ENCODE results near the gene MTMR1.
A peak's percentile ranks its signal among the peaks of the same experiment; 100 is the strongest.

MTMR1 gene

GRCh38 chrX:150697641-150698040 lies 4.4 kb downstream of the MTMR1 start:
- peak in 1 of 2 donors; percentile 19 for DNase-seq

DNA sequence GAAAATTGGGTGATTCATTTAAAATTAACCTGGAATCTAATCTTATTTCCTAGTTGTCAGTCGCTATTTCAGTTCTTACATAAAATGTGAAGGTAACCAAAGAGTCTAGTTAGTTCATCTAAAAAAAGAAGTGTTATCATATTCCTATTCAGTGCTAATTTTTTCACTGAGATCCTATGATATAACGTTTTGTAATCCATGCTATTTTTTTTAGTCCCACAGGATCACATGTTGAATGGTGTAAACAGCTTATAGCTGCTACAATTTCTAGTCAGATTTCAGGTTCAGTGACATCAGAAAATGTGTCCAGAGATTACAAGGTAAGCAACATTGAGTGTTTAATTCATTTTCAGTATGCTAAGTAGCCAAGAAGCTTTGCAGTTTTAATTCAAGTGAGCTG lies 5.8 kb downstream of the MTMR1 start:
- DNase-seq = no peak

GRCh38 chrX:150700107-150700506 lies 6.9 kb downstream of the MTMR1 start:
- DNase-seq = no peak

DNA sequence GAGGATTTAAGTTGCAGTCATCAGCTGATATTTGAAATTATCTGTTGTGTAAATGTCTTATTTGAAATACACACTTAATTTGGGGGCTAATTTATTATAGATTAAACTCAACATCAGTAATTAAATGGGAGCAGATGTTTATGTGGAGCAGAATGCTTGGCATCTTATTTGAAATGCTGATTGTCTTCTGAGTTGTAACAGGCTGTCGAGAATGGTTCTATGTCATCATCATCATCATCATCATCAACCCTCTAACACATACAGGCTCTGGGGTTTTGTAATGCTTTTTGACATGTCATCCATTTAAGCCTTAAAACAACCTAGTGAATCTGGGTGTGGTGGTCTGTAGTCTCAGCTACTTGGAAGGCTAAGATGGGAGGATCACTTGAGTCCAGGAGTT lies 8.2 kb downstream of the MTMR1 start:
- no peak for DNase-seq

GRCh38 chrX:150702966-150703694 lies 9.9 kb downstream of the MTMR1 start:
- no peak for DNase-seq

GRCh38 chrX:150703695-150703974 lies 10.4 kb downstream of the MTMR1 start:
- DNase-seq = no peak

DNA sequence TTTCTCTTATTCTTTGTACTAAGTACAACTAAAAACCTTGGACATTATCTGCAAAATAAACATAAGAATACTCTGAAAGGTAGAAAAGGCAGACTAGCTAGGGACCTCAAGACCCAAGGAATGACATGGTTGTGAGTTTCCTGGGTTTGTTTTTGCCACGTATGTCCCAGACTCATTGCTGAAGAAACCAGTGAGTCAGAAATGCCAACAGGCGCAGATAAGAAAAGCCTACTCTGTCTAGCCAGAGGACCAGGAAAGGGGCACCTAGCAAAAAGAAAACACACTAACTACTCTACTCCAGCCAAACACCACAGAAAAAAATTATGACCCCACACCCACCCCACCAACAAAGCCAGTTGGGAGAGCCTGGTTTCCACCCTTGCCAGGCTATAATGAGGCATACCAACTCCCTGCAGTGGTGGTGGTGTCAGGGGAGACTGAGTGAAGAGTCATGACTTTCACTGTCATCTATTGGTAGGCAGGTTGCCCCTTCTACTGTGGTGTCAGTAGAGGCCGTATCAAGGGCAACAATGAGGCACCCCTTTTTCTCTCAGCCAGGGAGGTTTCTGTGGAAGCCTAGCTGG lies 10.9 kb downstream of the MTMR1 start:
- no peak for DNase-seq

DNA sequence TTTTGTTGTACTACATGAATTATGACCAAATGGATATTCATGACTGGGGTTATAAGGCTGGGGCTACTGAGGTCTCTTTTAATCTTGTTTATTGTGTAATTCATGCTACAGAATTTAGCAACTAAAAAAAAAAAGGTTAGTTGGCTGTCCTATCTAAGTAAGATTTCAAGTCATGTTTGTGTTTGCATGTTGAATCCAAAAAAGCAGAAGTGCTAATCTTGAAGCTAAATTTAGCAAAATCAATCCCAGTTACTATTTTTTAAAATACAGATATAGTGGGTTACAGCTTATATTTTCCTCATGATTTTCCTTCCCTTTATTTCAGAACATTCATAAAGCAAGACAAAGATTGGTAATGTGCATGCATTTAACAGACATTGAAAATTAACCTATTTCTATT lies 19.4 kb downstream of the MTMR1 start:
- no peak for DNase-seq

DNA sequence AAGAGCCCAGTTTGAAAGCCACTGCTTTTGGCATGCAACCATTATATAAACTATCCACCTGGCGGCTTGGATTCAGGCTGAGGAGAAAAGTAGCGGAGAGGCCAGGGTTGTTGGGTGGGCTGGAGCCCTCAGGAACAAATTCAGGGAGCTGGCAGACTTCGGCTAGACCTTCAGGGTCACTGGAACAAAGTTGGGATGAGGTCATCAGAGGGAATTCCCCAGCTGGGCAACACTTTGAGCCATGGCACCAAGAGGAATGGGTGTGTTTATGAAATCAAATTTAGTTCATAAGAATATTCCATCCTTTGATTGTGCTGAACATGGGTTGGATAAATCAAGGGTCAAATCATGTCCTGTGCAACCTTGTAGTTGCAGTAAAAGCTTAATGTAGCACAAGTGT lies 22.0 kb downstream of the MTMR1 start:
- DNase-seq = no peak

GRCh38 chrX:150719621-150720020 lies 26.4 kb downstream of the MTMR1 start:
- no peak for DNase-seq

DNA sequence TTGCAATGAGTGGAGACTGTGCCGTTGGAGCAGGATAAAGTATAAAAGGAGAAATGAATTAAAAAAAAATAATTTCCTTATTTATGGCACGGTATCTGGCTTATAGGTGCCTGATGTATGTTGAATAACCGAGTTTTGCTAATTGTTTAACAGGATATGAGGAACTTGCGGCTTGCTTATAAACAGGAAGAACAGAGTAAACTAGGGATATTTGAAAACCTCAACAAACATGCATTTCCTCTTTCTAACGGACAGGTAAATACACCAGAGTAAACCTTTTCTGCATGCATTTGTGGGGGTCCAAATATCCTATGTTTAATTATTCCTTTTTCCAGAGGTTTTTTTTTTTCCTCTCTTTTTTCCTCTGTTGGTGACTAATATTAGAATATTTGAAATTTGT lies 36.8 kb downstream of the MTMR1 start:
- DNase-seq = no peak

DNA sequence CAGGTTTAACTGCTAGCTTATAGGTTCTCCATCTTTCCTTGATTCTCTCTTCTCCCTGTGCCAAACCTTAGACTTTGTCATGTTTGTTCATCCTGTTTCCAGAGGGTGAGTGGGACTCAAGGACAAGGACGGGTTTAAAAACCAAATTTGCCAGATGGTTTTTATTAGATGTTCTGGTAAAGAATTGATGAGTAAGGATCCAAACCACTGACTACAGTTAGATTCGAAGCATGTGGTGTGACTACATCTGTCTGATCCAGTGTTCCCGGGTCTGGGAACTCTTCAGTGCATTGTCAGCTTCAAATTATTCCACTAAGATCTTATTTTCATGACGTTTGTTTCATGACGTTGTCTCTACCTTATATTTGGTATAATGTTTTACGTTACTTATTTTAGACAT lies 37.5 kb downstream of the MTMR1 start:
- no peak for DNase-seq

DNA sequence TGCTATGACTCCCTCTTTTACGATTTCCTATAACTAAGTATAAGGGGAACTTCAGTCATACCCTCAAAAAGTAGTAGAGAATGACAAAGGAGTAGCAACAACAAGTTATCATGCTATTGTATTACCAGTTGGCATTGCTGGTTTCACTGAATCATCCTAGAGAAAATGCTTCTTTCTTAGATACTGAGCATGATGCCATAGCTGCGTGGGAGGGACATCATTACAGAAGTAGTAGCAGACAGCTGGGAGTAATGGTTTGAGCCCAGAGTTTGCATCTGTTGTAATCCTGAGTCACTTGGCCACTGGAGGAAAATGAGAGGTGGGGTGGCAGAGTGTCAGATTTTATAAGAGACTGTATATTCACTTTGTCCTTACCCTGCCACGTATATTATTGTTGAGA lies 38.6 kb downstream of the MTMR1 start:
- no peak for DNase-seq

DNA sequence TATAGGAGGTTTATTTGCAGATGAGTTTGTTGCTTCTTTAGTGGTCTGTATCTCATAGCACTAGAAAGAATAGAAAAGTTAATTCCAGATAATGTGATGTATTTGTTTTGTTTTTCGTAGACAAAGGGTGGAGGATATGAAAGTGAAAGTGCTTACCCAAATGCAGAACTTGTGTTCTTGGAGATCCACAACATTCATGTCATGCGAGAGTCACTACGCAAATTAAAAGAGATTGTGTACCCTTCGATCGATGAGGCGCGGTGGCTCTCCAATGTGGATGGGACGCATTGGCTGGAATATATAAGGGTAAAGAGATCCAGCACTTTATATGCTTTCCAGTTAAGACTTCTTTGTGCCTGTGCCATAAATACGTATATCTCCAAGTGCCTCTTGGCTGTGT lies 43.3 kb downstream of the MTMR1 start:
- peak in 1 of 2 donors; percentile 9 for DNase-seq

GRCh38 chrX:150752124-150752523 lies 58.9 kb downstream of the MTMR1 start:
- DNase-seq = no peak

DNA sequence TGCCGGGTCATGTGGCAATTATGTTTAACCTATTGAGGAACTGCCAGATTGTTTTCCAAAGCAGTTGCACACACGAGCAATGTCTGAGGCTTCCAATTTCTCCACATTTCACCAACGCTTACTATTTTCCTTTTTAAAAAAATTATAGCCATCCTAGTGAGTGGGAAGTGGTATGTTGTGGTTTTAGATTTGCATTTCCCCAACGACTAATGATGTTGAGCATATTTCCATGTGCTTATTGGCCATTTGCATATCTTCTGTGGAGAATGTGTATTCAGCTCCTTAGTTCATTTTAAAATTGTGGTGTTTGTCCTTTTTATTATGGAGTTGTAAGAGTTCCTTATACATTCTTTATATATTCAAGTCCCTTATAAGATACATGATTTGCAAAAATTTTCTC lies 60.2 kb downstream of the MTMR1 start:
- no peak for DNase-seq

DNA sequence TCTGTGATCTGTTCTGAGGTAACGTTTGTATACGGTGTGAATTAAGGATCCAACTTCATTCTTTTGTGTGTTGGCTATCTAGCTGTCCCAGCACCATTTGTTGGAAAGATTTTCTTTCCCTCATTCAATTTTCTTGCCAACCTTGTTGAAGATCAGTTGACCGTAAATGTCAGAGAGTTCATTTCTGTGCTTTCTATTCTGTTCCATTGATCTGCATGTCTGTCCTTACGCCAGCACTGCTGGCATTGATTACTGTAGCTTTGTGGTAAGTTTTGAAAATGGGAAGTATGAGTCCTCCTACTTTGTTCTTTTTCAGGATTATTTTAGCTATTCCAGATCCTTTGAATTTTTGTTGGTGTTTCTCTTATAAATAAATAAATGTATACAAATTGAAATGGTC lies 60.8 kb downstream of the MTMR1 start:
- DNase-seq = no peak

- DNase-seq = no peak
Measured at GRCh38 chrX:150757371-150757770, 64.2 kb downstream of the MTMR1 start.

DNA sequence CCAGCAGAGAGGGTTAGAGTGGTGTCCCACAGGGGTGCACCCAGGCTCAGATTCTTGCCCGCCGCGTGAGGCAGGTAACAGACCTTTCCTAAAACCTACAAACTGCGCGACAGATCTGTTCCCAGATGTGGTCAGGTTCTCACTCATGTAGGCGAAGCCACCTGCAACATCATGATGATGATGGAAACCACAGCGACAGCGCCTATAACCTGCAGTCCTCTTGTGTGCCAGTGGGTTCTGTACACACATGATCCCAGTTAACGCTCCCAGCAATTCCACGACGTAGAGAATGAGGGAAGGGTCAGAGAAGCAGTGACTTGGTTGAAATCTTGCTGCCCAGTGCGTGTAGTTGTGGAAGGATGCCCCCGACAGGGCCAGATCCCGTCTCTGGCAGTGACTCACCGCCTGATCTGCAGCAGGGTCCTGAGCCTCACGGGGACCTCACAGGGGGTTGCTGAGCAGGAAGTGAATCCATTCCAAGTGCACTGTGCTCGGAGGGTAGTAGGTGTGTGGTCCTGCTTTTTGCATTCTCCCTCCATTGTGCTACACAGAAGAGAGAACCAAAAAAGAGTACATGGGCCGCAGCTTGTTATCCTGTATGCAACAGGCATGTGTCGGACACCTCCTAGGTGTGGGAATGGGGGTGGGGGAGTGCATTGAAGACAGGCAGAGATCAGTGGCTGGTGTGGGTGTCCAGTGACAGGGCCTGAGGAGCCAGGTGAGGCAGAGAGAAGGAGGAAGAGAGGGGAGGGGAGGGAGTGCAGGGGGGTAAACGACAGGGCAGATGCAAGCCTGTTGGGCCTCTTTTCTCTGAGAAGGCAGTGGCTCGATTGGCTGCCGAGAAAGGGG lies 66.6 kb downstream of the MTMR1 start:
- DNase-seq = no peak

DNA sequence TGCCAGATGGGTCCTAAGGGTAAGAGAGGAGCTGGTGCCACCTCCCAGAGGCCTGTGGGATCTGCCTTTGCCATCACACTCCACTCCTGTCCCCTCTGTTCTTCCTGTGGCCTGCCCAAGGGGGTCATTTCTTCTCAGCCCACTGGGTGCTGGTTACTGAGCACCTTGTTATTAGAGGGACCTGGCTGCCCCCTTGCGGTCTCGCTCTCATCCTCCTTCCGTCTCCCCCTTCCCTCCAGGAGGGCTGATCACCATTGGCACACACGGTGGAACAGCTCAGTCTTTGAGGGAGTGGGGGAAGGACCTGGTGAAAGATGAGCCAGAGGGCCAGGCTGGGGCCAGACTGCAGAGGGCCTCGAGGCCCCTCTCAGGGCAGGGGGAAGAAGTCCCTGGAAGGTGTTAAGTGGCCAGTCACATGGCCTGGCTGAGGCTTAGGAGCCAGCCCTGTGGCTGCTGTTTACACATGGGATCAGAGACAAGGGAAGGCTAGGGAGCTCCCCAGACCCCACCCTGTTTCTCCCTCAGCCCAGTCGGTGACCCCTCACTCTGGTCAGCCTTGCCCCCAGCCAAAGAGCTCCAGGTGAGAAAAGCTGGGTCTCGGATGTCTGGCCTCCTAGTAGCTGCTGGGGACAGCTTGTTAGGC lies 68.1 kb downstream of the MTMR1 start:
- DNase-seq = no peak

GRCh38 chrX:150761819-150762216 lies 68.6 kb downstream of the MTMR1 start:
- DNase-seq = no peak

GRCh38 chrX:150762258-150763165 lies 69.3 kb downstream of the MTMR1 start:
- no peak for DNase-seq

- no peak for DNase-seq
Measured at GRCh38 chrX:150763303-150763797, 70.2 kb downstream of the MTMR1 start.
